ENCODE data around the gene HLA-F. TPM values are rescaled to one million over a fixed set of nuclear protein-coding genes. Genes with fewer than 3 reads are reported as not detected.

HLA-F gene
- total and polyA plus RNA-seq, 4 donors, result 2.3 to 12.7 (median 7.9) TPM

GRCh38 chr6:29685718-29686326 lies 37.4 kb upstream of the HLA-F start:
- no peak overlapping the region for H3K4me3 ChIP-seq (ENCODE audit: low read depth, low read length)
- 62% methylated on average over 10 of the region's 15 CpGs for WGBS (ENCODE audit: insufficient coverage)
- H3K36me3 ChIP-seq (ENCODE audit: control insufficient read depth, insufficient read depth, low read length), result no peaks in the 10 kb centered on the region
- no peak for DNase-seq (ENCODE audit: low read depth in 4 of 6, low spot score in 6 of 6)
- no peak overlapping the region for H3K27ac ChIP-seq (ENCODE audit: low read depth, low read length)
- H3K9me3 ChIP-seq (ENCODE audit: control insufficient read depth, insufficient read depth, low read length), result no peaks in the 10 kb centered on the region
- H3K4me1 ChIP-seq (ENCODE audit: control insufficient read depth, insufficient read depth, low read length), result no peaks in the 10 kb centered on the region
- no peaks in the 10 kb centered on the region for H3K27me3 ChIP-seq (ENCODE audit: control insufficient read depth, insufficient read depth, low read length)

DNA sequence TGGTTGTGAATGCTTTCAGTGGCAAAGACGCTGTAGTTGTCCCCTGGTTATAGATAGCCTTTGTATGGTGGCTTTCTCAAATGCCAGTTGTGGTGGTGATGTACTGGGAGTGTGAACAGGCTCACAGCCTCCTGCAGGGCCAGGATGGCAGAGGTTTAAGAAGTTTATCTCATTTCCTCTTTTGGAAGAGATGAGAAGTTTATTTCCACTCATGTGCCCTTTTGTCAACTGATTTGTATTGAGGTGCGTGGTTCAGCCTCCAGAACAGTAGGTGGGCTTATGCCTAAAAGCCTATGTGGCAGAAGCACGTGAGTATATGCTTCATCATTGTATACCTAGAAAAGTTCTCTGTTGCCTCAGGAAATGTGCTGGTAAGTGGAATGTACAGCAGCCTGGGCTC lies 28.6 kb upstream of the HLA-F start:
- 60% methylated on average over 3 of the region's 3 CpGs for WGBS (ENCODE audit: insufficient coverage)
- Histone ChIP-seq H3K4me3 (ENCODE audit: low read depth, low read length) (no peak overlapping the region), H3K27ac (ENCODE audit: low read depth, low read length) (no peak overlapping the region), H3K36me3 (ENCODE audit: control insufficient read depth, insufficient read depth, low read length) (no peaks in the 10 kb centered on the region), H3K4me1 (ENCODE audit: control insufficient read depth, insufficient read depth, low read length) (no peaks in the 10 kb centered on the region), H3K27me3 (ENCODE audit: control insufficient read depth, insufficient read depth, low read length) (no peaks in the 10 kb centered on the region), H3K9me3 (ENCODE audit: control insufficient read depth, insufficient read depth, low read length) (peaks cover 4% of the 10 kb centered on the region)
- DNase-seq (ENCODE audit: low read depth in 4 of 6, low spot score in 6 of 6), result no peak

DNA sequence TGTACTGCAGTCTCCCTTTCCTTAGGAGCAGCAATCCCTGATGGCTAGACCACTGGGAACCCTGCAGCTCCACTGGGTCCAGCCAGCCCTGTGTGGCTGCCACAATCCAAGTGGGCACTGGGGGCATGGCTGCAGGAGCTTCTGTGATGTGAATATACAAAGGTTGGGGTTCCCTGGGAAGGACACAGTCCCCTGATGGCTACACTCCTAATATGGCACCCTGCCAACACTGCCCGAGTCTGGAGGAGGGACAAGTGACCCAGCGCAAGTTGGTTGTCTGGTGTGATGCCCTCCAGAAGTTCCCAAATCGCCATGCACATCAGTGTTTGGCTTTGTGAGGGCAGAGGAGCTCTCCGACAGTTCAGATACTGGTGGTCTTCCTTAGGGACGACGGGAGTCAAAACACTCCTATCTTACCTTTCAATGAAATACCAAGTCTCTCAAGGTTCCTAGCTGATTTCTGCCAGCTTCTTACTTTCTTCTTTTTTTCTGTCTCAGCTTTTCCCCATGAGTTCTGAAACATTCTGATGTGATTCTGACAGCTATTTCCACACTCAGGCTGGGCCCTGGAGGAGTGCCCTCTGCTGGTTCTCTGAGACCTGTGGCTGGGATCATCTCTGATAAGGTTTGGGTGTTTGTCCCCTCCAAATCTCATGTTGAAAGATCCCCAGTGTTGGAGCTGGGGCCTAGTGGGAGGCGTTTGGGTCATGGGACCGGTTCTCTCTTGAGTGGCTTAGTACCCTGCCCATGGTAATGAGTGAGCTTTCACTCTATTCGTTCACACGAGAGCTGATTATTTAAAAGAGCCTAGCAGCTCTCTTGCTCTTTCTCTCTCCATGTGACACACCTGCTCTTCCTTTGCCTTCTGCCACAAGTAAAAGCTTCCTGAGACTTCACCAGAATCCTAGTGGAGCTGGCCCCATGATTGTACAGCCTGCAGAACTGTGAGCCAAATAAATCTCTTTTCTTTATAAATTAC lies 26.8 kb upstream of the HLA-F start:
- peaks cover 4% of the 10 kb centered on the region for H3K9me3 ChIP-seq (ENCODE audit: control insufficient read depth, insufficient read depth, low read length)
- H3K27me3 ChIP-seq (ENCODE audit: control insufficient read depth, insufficient read depth, low read length), result no peaks in the 10 kb centered on the region
- no peak overlapping the region for H3K27ac ChIP-seq (ENCODE audit: low read depth, low read length)
- H3K4me1 ChIP-seq (ENCODE audit: control insufficient read depth, insufficient read depth, low read length), result no peaks in the 10 kb centered on the region
- H3K36me3 ChIP-seq (ENCODE audit: control insufficient read depth, insufficient read depth, low read length), result no peaks in the 10 kb centered on the region
- WGBS (ENCODE audit: insufficient coverage), result 80% methylated on average over 8 of the region's 10 CpGs
- no peak for DNase-seq (ENCODE audit: low read depth in 4 of 6, low spot score in 6 of 6)
- no peak overlapping the region for H3K4me3 ChIP-seq (ENCODE audit: low read depth, low read length)

DNA sequence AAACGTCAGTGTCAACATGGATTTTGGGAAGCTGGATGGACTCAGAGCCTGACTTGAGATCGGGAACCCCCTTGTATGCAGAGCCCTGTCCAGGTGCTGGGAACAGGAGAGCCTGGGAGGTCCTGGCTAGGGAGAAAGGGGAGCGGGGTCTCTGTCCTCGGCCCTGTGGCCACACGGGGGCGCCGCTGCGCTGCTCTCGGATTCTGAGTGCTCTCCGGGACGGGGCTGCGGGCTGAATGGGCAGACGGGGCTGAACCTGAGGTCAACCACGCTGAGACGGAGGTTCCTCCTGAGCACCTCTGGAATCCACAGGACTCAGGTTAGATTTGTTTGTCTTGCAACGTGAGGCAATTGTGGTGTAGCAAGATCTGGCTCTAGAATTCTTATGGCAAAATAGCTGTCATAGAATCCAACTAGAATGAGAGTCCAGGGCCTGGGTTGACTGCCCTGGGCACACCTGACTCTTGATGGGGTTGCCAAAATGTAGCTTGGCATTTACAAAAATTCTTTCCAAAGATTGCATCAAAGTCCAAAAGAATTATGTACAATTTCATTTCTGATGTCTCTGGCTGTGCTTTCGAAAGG lies 20.6 kb upstream of the HLA-F start:
- H3K4me1 ChIP-seq (ENCODE audit: control insufficient read depth, insufficient read depth, low read length), result no peaks in the 10 kb centered on the region
- H3K27ac ChIP-seq (ENCODE audit: low read depth, low read length), result no peak overlapping the region
- H3K36me3 ChIP-seq (ENCODE audit: control insufficient read depth, insufficient read depth, low read length), result no peaks in the 10 kb centered on the region
- no peak overlapping the region for H3K4me3 ChIP-seq (ENCODE audit: low read depth, low read length)
- WGBS (ENCODE audit: insufficient coverage), result 29% methylated on average over 17 of the region's 17 CpGs
- peak in 2 of 6 donors; percentile 3 to 49 for DNase-seq (ENCODE audit: low read depth in 4 of 6, low spot score in 6 of 6)
- no peaks in the 10 kb centered on the region for H3K9me3 ChIP-seq (ENCODE audit: control insufficient read depth, insufficient read depth, low read length)
- peaks cover 10% of the 10 kb centered on the region for H3K27me3 ChIP-seq (ENCODE audit: control insufficient read depth, insufficient read depth, low read length)

DNA sequence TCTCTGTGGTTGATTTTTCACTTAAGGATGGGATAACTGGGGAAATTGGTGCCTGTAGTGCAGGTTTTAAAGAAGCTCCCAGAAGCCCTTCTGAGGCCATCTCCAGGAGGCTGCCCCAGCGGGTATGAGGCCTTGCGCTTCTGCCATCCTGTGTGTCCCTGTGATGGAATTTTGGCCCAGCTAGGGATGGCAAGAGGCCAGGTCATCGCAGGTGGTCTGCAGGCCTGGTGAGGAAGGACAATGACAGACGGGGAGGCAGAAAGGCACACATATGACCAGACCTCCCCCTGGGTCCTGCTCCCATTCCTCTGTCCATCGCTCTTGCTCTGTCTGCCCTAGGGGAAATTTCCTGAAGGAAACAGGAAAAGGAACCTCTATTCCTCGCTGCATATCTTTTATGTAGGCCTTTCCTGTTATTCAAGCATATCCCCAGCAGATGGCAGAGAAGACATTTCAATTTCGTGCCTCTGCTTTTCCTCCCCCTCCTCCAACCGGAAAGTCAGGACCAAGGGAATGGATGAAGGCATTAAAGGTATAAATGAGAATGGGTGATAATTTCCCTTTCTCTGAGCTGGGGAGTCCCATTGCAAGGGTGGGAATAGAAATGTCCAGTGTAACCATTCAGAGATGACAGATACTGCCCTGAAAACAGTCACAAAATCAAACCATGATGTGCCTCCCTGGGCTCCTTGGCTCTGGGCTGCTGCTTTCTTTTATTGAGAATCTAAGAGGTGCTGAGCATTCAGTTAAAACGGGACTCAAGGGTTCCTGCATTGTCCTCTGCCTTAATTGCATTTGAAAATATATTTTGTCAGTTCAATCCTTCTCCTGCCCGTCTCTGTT lies 17.6 kb upstream of the HLA-F start:
- Histone ChIP-seq H3K4me1 (ENCODE audit: control insufficient read depth, insufficient read depth, low read length) (no peaks in the 10 kb centered on the region), H3K4me3 (ENCODE audit: low read depth, low read length) (no peak overlapping the region), H3K36me3 (ENCODE audit: control insufficient read depth, insufficient read depth, low read length) (no peaks in the 10 kb centered on the region), H3K9me3 (ENCODE audit: control insufficient read depth, insufficient read depth, low read length) (no peaks in the 10 kb centered on the region), H3K27ac (ENCODE audit: low read depth, low read length) (no peak overlapping the region), H3K27me3 (ENCODE audit: control insufficient read depth, insufficient read depth, low read length) (peaks cover 10% of the 10 kb centered on the region)
- whole genome bisulfite sequencing (ENCODE audit: insufficient coverage), result 50% methylated on average over 5 of the region's 10 CpGs
- peak; percentile 32 to 94 (median 53) for DNase-seq (ENCODE audit: low read depth in 4 of 6, low spot score in 6 of 6)

- H3K27ac ChIP-seq (ENCODE audit: low read depth, low read length), result no peak overlapping the region
- WGBS (ENCODE audit: insufficient coverage), result 51% methylated on average over 2 of the region's 11 CpGs
- DNase-seq (ENCODE audit: low read depth in 4 of 6, low spot score in 6 of 6), result no peak
- H3K4me3 ChIP-seq (ENCODE audit: low read depth, low read length), result no peak overlapping the region
- H3K9me3 ChIP-seq (ENCODE audit: control insufficient read depth, insufficient read depth, low read length), result no peaks in the 10 kb centered on the region
- no peaks in the 10 kb centered on the region for H3K4me1 ChIP-seq (ENCODE audit: control insufficient read depth, insufficient read depth, low read length)
- no peaks in the 10 kb centered on the region for H3K36me3 ChIP-seq (ENCODE audit: control insufficient read depth, insufficient read depth, low read length)
- H3K27me3 ChIP-seq (ENCODE audit: control insufficient read depth, insufficient read depth, low read length), result peaks cover 6% of the 10 kb centered on the region
Observed at GRCh38 chr6:29708432-29709179, 14.6 kb upstream of the HLA-F start.

DNA sequence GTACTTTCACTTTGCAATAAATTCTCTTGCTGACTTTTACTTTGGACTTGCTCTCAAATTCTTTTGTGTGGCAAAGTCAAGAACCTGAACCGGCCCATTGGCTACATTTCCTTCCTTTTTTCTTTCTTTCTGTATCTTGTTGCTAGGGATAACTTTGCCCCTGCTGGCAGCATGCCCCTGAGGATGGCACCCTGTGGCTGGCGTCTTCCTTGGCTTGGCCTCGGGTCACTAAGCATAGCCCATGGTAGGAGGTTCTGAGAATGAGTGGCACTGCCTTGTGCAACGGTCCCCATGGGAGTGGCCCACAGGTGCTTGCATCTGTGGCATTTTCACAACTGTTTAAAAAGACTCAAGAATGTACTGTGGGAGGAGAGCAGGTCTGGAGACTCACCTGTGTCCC lies 14.0 kb upstream of the HLA-F start:
- Histone ChIP-seq H3K27me3 (ENCODE audit: control insufficient read depth, insufficient read depth, low read length) (peaks cover 6% of the 10 kb centered on the region), H3K9me3 (ENCODE audit: control insufficient read depth, insufficient read depth, low read length) (no peaks in the 10 kb centered on the region), H3K36me3 (ENCODE audit: control insufficient read depth, insufficient read depth, low read length) (no peaks in the 10 kb centered on the region), H3K4me1 (ENCODE audit: control insufficient read depth, insufficient read depth, low read length) (no peaks in the 10 kb centered on the region), H3K27ac (ENCODE audit: low read depth, low read length) (no peak overlapping the region), H3K4me3 (ENCODE audit: low read depth, low read length) (no peak overlapping the region)
- DNase-seq (ENCODE audit: low read depth in 4 of 6, low spot score in 6 of 6), result no peak
- 55% methylated on average over 4 of the region's 4 CpGs for WGBS (ENCODE audit: insufficient coverage)

GRCh38 chr6:29710281-29710941 lies 12.8 kb upstream of the HLA-F start:
- H3K27me3 ChIP-seq (ENCODE audit: control insufficient read depth, insufficient read depth, low read length), result peaks cover 4% of the 10 kb centered on the region
- no peaks in the 10 kb centered on the region for H3K36me3 ChIP-seq (ENCODE audit: control insufficient read depth, insufficient read depth, low read length)
- 81% methylated on average over 7 of the region's 8 CpGs for WGBS (ENCODE audit: insufficient coverage)

More at GRCh38 chr6:29710281-29710941, 12.8 kb upstream of the HLA-F start:
- DNase-seq (ENCODE audit: low read depth in 4 of 6, low spot score in 6 of 6), result no peak
- no peak overlapping the region for H3K27ac ChIP-seq (ENCODE audit: low read depth, low read length)
- H3K9me3 ChIP-seq (ENCODE audit: control insufficient read depth, insufficient read depth, low read length), result no peaks in the 10 kb centered on the region
- no peaks in the 10 kb centered on the region for H3K4me1 ChIP-seq (ENCODE audit: control insufficient read depth, insufficient read depth, low read length)
- H3K4me3 ChIP-seq (ENCODE audit: low read depth, low read length), result no peak overlapping the region
